RWPE2 (cell line): ENCODE results near the gene UVRAG.

Experiments used
- ATAC-seq: fragments of 200-7000 bp; cut with Tn5 transposase; 3 replicates; pipeline ENCODE4 v1.9.1; 2021; ENCODE audit warnings: low read depth
- DNase-seq: peaks from one replicate; pipeline ENCODE4 v3.0.0-alpha.2; 2020; ENCODE audit warnings: low spot score
- H3K27ac ChIP-seq: fragments of 450-650 bp; 2 replicates; pipeline ENCODE4 v1.5.1; 2017; ENCODE audit warnings: mild to moderate bottlenecking; ENCODE audit not compliant: poor library complexity, severe bottlenecking
- H3K27me3 ChIP-seq: fragments of 250-450 bp; sonication (Bioruptor Pico); 2 replicates; pipeline ENCODE4 v1.5.1; 2021; ENCODE audit warnings: mild to moderate bottlenecking, moderate library complexity; ENCODE audit not compliant: insufficient read depth, poor library complexity, severe bottlenecking
- H3K36me3 ChIP-seq: fragments of 250-450 bp; sonication (Bioruptor Pico); 2 replicates; pipeline ENCODE4 v1.5.1; 2020; ENCODE audit warnings: low read depth, mild to moderate bottlenecking, moderate library complexity
- H3K4me1 ChIP-seq: fragments of 250-450 bp; sonication (Bioruptor Pico); 2 replicates; pipeline ENCODE4 v1.5.1; 2021; ENCODE audit warnings: mild to moderate bottlenecking, moderate library complexity; ENCODE audit not compliant: insufficient read depth, poor library complexity, severe bottlenecking
- H3K4me3 ChIP-seq: fragments of 250-450 bp; sonication (Bioruptor Pico); 2 replicates; pipeline ENCODE4 v1.5.1; 2021; ENCODE audit warnings: mild to moderate bottlenecking, moderate library complexity; ENCODE audit not compliant: severe bottlenecking
- H3K9me3 ChIP-seq: fragments of 250-450 bp; sonication (Bioruptor Pico); 2 replicates; pipeline ENCODE4 v1.5.1; 2021; ENCODE audit warnings: mild to moderate bottlenecking, moderate library complexity; ENCODE audit not compliant: severe bottlenecking
- TF ChIP-seq, protein P1 (sequence below): fragments of 450-650 bp; IDR thresholded peaks from one replicate; pipeline ENCODE4 v1.5.1; 2017; ENCODE audit warnings: mild to moderate bottlenecking, moderate library complexity; ENCODE audit not compliant: poor library complexity, severe bottlenecking

Gene UVRAG

DNA sequence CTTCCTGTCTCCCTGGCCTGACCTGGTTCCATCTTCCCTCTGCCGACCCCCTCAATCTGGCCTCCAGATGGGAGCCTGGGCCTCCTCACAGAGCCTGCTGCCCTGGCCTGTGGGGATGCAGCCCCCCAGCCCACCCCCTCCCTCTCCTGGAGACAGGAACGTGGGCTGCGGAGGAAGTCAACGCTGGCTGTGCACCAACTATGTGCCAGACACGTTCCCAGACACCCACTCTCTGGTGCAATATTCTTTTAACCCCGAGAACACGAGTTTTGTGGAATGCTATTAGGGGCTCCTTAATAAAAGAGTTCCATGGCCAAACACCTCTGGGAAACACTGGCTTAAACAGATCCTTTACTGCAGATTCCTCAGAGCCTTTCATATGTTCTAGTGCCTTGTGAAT, 375.4 kb downstream of the UVRAG start:
- Histone ChIP-seq H3K36me3 (no peaks in the 10 kb centered on the region), H3K4me3 (no peak overlapping the region), H3K9me3 (no peaks in the 10 kb centered on the region), H3K4me1 (no peaks in the 10 kb centered on the region), H3K27me3 (no peaks in the 10 kb centered on the region), H3K27ac (no peak overlapping the region)
- DNase-seq, result no peak
- TF ChIP-seq, protein P1, sequence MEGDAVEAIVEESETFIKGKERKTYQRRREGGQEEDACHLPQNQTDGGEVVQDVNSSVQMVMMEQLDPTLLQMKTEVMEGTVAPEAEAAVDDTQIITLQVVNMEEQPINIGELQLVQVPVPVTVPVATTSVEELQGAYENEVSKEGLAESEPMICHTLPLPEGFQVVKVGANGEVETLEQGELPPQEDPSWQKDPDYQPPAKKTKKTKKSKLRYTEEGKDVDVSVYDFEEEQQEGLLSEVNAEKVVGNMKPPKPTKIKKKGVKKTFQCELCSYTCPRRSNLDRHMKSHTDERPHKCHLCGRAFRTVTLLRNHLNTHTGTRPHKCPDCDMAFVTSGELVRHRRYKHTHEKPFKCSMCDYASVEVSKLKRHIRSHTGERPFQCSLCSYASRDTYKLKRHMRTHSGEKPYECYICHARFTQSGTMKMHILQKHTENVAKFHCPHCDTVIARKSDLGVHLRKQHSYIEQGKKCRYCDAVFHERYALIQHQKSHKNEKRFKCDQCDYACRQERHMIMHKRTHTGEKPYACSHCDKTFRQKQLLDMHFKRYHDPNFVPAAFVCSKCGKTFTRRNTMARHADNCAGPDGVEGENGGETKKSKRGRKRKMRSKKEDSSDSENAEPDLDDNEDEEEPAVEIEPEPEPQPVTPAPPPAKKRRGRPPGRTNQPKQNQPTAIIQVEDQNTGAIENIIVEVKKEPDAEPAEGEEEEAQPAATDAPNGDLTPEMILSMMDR, result no peak
- no peak for ATAC-seq
